ENCODE results near the gene TEX9. TPM values are rescaled to one million over a fixed set of nuclear protein-coding genes. Genes with fewer than 3 reads are reported as not detected.
"Not testable (repeated sequence)": the region's sequence is repeated elsewhere in the genome, so short reads cannot be mapped to it uniquely, and the experiment has no call there.

TEX9 gene
- total and polyA plus RNA-seq, 9 donors = 3.0 to 25.8 (median 11.7) TPM

DNA sequence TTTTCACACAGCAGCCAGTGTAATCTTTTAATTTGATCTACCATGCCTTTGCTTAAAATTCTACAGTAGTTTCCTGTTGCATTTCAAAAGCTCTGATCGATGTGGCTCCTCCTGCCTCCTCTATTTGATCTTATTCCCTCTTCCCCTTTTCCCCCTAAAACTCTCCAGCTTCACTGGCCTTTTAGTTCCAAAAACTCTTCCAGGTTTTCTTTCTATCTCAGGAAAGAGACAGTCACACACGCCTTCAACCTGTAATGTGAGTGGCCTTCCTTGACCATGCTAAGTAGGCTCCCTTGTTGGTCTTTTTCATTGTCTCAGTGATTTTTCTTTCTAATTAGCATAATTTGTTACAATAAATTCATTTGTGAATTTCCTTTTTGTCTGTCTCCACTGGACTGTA, 985 bp downstream of the TEX9 start:
- no peaks in the 10 kb centered on the region for H3K4me1 ChIP-seq (ENCODE audit: insufficient read depth)
- peak overlapping the region; percentile 56 for H3K4me3 ChIP-seq
- no peak overlapping the region for H3K27ac ChIP-seq
- TF ChIP-seq, protein P1, sequence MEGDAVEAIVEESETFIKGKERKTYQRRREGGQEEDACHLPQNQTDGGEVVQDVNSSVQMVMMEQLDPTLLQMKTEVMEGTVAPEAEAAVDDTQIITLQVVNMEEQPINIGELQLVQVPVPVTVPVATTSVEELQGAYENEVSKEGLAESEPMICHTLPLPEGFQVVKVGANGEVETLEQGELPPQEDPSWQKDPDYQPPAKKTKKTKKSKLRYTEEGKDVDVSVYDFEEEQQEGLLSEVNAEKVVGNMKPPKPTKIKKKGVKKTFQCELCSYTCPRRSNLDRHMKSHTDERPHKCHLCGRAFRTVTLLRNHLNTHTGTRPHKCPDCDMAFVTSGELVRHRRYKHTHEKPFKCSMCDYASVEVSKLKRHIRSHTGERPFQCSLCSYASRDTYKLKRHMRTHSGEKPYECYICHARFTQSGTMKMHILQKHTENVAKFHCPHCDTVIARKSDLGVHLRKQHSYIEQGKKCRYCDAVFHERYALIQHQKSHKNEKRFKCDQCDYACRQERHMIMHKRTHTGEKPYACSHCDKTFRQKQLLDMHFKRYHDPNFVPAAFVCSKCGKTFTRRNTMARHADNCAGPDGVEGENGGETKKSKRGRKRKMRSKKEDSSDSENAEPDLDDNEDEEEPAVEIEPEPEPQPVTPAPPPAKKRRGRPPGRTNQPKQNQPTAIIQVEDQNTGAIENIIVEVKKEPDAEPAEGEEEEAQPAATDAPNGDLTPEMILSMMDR (IDR thresholded peaks at IDR 0.05) = no peak
- TF ChIP-seq POLR2A (IDR thresholded peaks at IDR 0.05) (no peak), EP300 (IDR thresholded peaks at IDR 0.05) (no peak)
- H3K36me3 ChIP-seq = no peaks in the 10 kb centered on the region
- no peak for DNase-seq
- 15 to 22% (median 19%) methylated on average over 2 of the region's 2 CpGs for WGBS, 3 donors
- no peaks in the 10 kb centered on the region for H3K27me3 ChIP-seq
- H3K9me3 ChIP-seq = no peaks in the 10 kb centered on the region
- intact Hi-C loops (cut with DNase I) = no loop called here

DNA sequence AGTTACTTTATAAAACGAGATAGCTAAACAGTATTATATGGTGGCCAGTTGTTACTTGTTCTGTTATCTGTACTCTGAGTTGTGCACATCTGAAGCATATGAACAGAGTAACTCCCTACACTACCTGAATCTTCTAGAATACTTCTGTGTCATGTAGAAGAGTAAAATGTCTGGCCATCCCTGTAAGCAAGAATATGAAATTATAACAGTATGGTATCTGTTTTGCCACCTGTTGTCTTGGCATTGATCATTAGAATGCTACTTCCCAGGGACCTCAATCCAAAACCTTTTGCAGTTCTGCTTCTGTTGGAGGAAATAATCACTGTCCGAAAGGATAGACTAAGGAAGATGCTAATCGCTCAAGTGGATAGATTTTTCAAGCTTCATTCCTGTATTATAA, 1.9 kb downstream of the TEX9 start:
- Histone ChIP-seq H3K27ac (no peak overlapping the region), H3K9me3 (no peaks in the 10 kb centered on the region), H3K36me3 (no peaks in the 10 kb centered on the region), H3K27me3 (no peaks in the 10 kb centered on the region), H3K4me3 (no peak overlapping the region), H3K4me1 (ENCODE audit: insufficient read depth) (no peaks in the 10 kb centered on the region)
- WGBS, 3 donors = 88 to 96% (median 95%) methylated on average over 3 of the region's 3 CpGs
- no peak for DNase-seq
- intact Hi-C loops (cut with DNase I) = no loop called here
- TF ChIP-seq EP300 (IDR thresholded peaks at IDR 0.05) = no peak
- TF ChIP-seq POLR2A (IDR thresholded peaks at IDR 0.05) = no peak
- TF ChIP-seq, protein P1 (IDR thresholded peaks at IDR 0.05) = no peak

DNA sequence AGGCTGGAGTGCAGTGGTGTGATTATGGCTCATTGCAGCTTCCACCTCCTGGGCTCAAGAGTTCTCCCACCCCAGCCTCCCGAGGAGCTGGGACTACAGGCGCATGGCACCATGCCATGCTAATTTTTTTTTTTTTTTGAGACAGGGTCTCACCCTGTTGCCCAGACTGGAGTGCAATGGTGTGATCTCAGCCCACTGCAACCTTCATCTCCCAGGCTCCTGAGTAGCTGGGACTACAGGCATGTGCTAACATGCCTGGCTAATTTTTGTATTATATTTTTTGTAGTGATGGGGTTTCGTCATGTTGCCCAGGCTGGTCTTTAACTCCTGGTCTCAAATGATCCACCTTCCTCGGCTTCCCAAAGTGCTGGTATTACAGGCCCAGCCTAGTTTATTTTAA, 4.0 kb downstream of the TEX9 start:
- TF ChIP-seq POLR2A (IDR thresholded peaks at IDR 0.05) = no peak
- TF ChIP-seq, protein P1 (IDR thresholded peaks at IDR 0.05) = no peak
- TF ChIP-seq EP300 (IDR thresholded peaks at IDR 0.05) = no peak
- Histone ChIP-seq H3K27me3 (no peaks in the 10 kb centered on the region), H3K4me3 (no peak overlapping the region), H3K36me3 (no peaks in the 10 kb centered on the region), H3K9me3 (no peaks in the 10 kb centered on the region), H3K4me1 (ENCODE audit: insufficient read depth) (no peaks in the 10 kb centered on the region), H3K27ac (no peak overlapping the region)
- intact Hi-C loops (cut with DNase I) = no loop called here
- DNase-seq = no peak
- WGBS, 3 donors = 83 to 87% (median 86%) methylated on average over 4 of the region's 4 CpGs

DNA sequence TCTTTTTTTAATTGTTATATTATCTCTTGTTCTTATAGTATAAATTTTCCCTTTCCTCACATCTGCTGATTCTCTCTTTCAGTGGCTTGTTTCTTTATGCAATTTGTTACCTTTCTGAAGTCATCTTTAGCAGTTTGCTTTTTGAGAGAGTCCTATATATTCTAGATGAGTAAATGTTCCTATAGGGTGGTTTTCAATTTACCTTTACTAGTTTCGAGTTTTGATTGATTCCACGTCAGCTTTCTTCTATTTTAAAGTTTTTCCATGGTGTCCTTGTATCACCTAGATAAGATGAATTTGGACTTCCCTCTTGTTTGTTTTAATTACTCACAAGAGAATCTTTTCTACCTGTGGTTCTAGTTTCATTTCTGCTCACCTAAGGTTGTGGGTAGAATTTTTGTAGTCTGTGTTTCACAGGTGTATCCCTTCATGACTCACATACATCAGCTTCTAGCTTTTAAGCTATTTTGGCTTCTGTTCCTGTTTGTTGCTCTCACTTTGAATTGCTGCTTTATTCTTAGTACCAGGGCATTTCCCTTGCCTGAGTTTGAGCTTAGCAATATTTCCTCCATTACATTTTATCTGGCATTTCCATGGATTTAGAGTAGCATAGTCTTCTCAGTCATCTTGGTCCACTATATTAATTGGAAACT, 6.4 kb downstream of the TEX9 start:
- intact Hi-C loops (cut with DNase I) = no loop called here
- no peaks in the 10 kb centered on the region for H3K9me3 ChIP-seq
- no peaks in the 10 kb centered on the region for H3K27me3 ChIP-seq
- H3K27ac ChIP-seq = no peak overlapping the region
- H3K36me3 ChIP-seq = no peaks in the 10 kb centered on the region
- TF ChIP-seq EP300 (IDR thresholded peaks at IDR 0.05) (no peak), POLR2A (IDR thresholded peaks at IDR 0.05) (no peak)
- TF ChIP-seq, protein P1 (IDR thresholded peaks at IDR 0.05) = no peak
- H3K4me3 ChIP-seq = no peak overlapping the region
- no peak for DNase-seq
- no peaks in the 10 kb centered on the region for H3K4me1 ChIP-seq (ENCODE audit: insufficient read depth)
- 86 to 92% (median 90%) methylated on average over 2 of the region's 2 CpGs for WGBS, 3 donors

DNA sequence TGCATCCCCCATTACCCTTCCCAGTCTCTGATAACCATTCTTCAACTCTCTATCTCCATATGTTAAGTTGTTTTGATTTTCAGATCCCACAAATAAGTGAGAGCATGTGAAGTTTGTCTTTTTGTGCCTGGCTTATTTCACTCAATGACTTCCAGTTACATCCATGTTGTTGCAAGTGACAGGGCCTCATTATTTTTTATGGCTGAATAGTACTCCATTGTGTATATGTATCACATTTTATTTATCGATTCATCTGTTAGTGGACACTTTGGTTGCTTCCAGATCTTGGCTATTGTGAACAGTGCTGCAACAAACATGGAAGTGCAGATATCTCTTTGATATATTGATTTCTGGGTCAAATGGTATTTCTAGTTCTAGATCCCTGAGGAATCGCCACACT, 9.5 kb downstream of the TEX9 start:
- H3K27me3 ChIP-seq; H3K27ac ChIP-seq; DNase-seq; intact Hi-C loops (cut with DNase I); H3K4me1 ChIP-seq (ENCODE audit: insufficient read depth); H3K4me3 ChIP-seq; H3K36me3 ChIP-seq; H3K9me3 ChIP-seq: not testable (repeated sequence)
- 97 to 100% (median 99%) methylated on average over 2 of the region's 2 CpGs for WGBS, 3 donors

DNA sequence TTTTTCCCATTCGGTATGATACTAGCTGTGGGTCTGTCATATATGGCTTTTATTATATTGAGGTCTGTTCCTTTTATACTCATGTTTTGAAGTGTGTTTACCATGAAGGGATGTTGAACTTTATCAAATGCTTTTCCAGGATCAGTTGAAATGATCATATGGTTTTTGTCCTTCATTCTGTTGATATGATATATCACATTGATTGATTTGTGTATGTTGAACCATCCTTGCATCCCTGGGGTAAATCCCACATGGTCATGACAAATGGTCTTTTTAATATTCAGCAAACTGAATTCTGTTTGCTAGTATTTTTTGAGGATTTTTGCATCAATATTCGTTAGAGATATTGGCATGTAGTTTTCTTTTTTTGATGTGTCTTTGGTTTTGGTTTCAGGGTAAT, 12.6 kb downstream of the TEX9 start:
- intact Hi-C loops (cut with DNase I) = not testable (repeated sequence)

More for the DNA sequence above, 12.6 kb downstream of the TEX9 start:
- H3K36me3 ChIP-seq; H3K4me3 ChIP-seq; H3K4me1 ChIP-seq (ENCODE audit: insufficient read depth); H3K27ac ChIP-seq; H3K9me3 ChIP-seq; DNase-seq; H3K27me3 ChIP-seq: not testable (repeated sequence)
- 95 to 98% (median 96%) methylated on average over 2 of the region's 2 CpGs for WGBS, 3 donors
